ENCODE data around the gene BMP5. TPM values are rescaled to one million over a fixed set of nuclear protein-coding genes. Genes with fewer than 3 reads are reported as not detected.

BMP5 gene
- polyA plus RNA-seq, 3 donors from 2014 or later = not detected

- no peaks in the 10 kb centered on the region for H3K4me1 Mint-ChIP-seq
- no peak for DNase-seq
- H3K4me3 Mint-ChIP-seq = no peak overlapping the region
- no peaks in the 10 kb centered on the region for H3K27me3 Mint-ChIP-seq (ENCODE audit: low read depth in 3 of 3)
- H3K9me3 Mint-ChIP-seq = peaks cover 0 to 14% (median under 1%) of the 10 kb centered on the region in 6 donors
- H3K27ac Mint-ChIP-seq = no peak overlapping the region
- H3K36me3 Mint-ChIP-seq = no peaks in the 10 kb centered on the region
Measured at GRCh38 chr6:55819811-55820210, 55.6 kb downstream of the BMP5 start.

GRCh38 chr6:55818482-55818881, 56.9 kb downstream of the BMP5 start:
- no peaks in the 10 kb centered on the region for H3K27me3 Mint-ChIP-seq (ENCODE audit: low read depth in 3 of 3)
- no peak for DNase-seq
- no peak overlapping the region for H3K27ac Mint-ChIP-seq
- no peaks in the 10 kb centered on the region for H3K36me3 Mint-ChIP-seq
- H3K9me3 Mint-ChIP-seq = peaks cover 0 to 11% (median 2%) of the 10 kb centered on the region in 6 donors
- no peak overlapping the region for H3K4me3 Mint-ChIP-seq
- H3K4me1 Mint-ChIP-seq = no peaks in the 10 kb centered on the region

- Mint-ChIP-seq H3K4me3 (no peak overlapping the region), H3K36me3 (no peaks in the 10 kb centered on the region), H3K27me3 (ENCODE audit: low read depth in 3 of 3) (no peaks in the 10 kb centered on the region), H3K27ac (no peak overlapping the region), H3K9me3 (peaks cover 1 to 8% (median 6%) of the 10 kb centered on the region in 6 donors), H3K4me1 (no peaks in the 10 kb centered on the region)
- no peak for DNase-seq
Measured at GRCh38 chr6:55812509-55812908, 62.9 kb downstream of the BMP5 start.

GRCh38 chr6:55811074-55811473, 64.3 kb downstream of the BMP5 start:
- Mint-ChIP-seq H3K4me3 (no peak overlapping the region), H3K4me1 (no peaks in the 10 kb centered on the region)

GRCh38 chr6:55802259-55802658, 73.1 kb downstream of the BMP5 start:
- H3K9me3 Mint-ChIP-seq = peaks cover 3 to 21% (median 9%) of the 10 kb centered on the region in 6 donors
- no peak overlapping the region for H3K27ac Mint-ChIP-seq
- H3K4me1 Mint-ChIP-seq = no peaks in the 10 kb centered on the region
- DNase-seq = no peak
- no peaks in the 10 kb centered on the region for H3K36me3 Mint-ChIP-seq
- peaks cover 0 to 1% (median 0%) of the 10 kb centered on the region in 3 donors for H3K27me3 Mint-ChIP-seq (ENCODE audit: low read depth in 3 of 3)
- no peak overlapping the region for H3K4me3 Mint-ChIP-seq

More at GRCh38 chr6:55811074-55811473, 64.3 kb downstream of the BMP5 start:
- Mint-ChIP-seq H3K27me3 (ENCODE audit: low read depth in 3 of 3) (no peaks in the 10 kb centered on the region), H3K27ac (no peak overlapping the region), H3K36me3 (no peaks in the 10 kb centered on the region), H3K9me3 (peaks cover 1 to 10% (median 5%) of the 10 kb centered on the region in 6 donors)
- no peak for DNase-seq

GRCh38 chr6:55798571-55798970, 76.8 kb downstream of the BMP5 start:
- DNase-seq = no peak
- peaks cover 6 to 26% (median 12%) of the 10 kb centered on the region in 6 donors for H3K9me3 Mint-ChIP-seq
- no peak overlapping the region for H3K27ac Mint-ChIP-seq
- H3K4me3 Mint-ChIP-seq = no peak overlapping the region
- no peaks in the 10 kb centered on the region for H3K36me3 Mint-ChIP-seq
- H3K4me1 Mint-ChIP-seq = no peaks in the 10 kb centered on the region
- peaks cover 0 to 2% (median 0%) of the 10 kb centered on the region in 3 donors for H3K27me3 Mint-ChIP-seq (ENCODE audit: low read depth in 3 of 3)

- no peaks in the 10 kb centered on the region for H3K4me1 Mint-ChIP-seq
- no peak for DNase-seq
- peaks cover 0 to 3% (median 1%) of the 10 kb centered on the region in 3 donors for H3K27me3 Mint-ChIP-seq (ENCODE audit: low read depth in 3 of 3)
- no peak overlapping the region for H3K27ac Mint-ChIP-seq
- no peak overlapping the region for H3K4me3 Mint-ChIP-seq
- H3K36me3 Mint-ChIP-seq = no peaks in the 10 kb centered on the region
- peaks cover 5 to 34% (median 15%) of the 10 kb centered on the region in 6 donors for H3K9me3 Mint-ChIP-seq
Measured at GRCh38 chr6:55794136-55794812, 81.1 kb downstream of the BMP5 start.

GRCh38 chr6:55785273-55785672, 90.1 kb downstream of the BMP5 start:
- no peak for DNase-seq
- H3K9me3 Mint-ChIP-seq = peaks cover 0 to 14% (median 2%) of the 10 kb centered on the region in 6 donors
- H3K4me3 Mint-ChIP-seq = no peak overlapping the region
- no peaks in the 10 kb centered on the region for H3K36me3 Mint-ChIP-seq
- no peak overlapping the region for H3K27ac Mint-ChIP-seq
- peaks cover 0 to 1% (median 0%) of the 10 kb centered on the region in 3 donors for H3K27me3 Mint-ChIP-seq (ENCODE audit: low read depth in 3 of 3)
- H3K4me1 Mint-ChIP-seq = no peaks in the 10 kb centered on the region

- H3K4me3 Mint-ChIP-seq = no peak overlapping the region
- no peaks in the 10 kb centered on the region for H3K27me3 Mint-ChIP-seq (ENCODE audit: low read depth in 3 of 3)
- H3K27ac Mint-ChIP-seq = no peak overlapping the region
- no peaks in the 10 kb centered on the region for H3K4me1 Mint-ChIP-seq
- peaks cover 0 to 18% (median 8%) of the 10 kb centered on the region in 6 donors for H3K9me3 Mint-ChIP-seq
- no peaks in the 10 kb centered on the region for H3K36me3 Mint-ChIP-seq
- DNase-seq = no peak
Measured at GRCh38 chr6:55782275-55782674, 93.1 kb downstream of the BMP5 start.

- Mint-ChIP-seq H3K27ac (no peak overlapping the region), H3K4me1 (no peaks in the 10 kb centered on the region), H3K9me3 (peaks cover 0 to 30% (median 15%) of the 10 kb centered on the region in 6 donors), H3K27me3 (ENCODE audit: low read depth in 3 of 3) (no peaks in the 10 kb centered on the region), H3K36me3 (no peaks in the 10 kb centered on the region), H3K4me3 (no peak overlapping the region)
- DNase-seq = no peak
Measured at GRCh38 chr6:55778705-55779104, 96.7 kb downstream of the BMP5 start.

- H3K4me3 Mint-ChIP-seq = no peak overlapping the region
- no peaks in the 10 kb centered on the region for H3K36me3 Mint-ChIP-seq
- H3K27ac Mint-ChIP-seq = no peak overlapping the region
- peaks cover 0 to 36% (median 15%) of the 10 kb centered on the region in 6 donors for H3K9me3 Mint-ChIP-seq
- H3K4me1 Mint-ChIP-seq = no peaks in the 10 kb centered on the region
- H3K27me3 Mint-ChIP-seq (ENCODE audit: low read depth in 3 of 3) = no peaks in the 10 kb centered on the region
- no peak for DNase-seq
Measured at GRCh38 chr6:55777469-55777868, 97.9 kb downstream of the BMP5 start.

- DNase-seq = no peak
- Mint-ChIP-seq H3K36me3 (no peaks in the 10 kb centered on the region), H3K27me3 (ENCODE audit: low read depth in 3 of 3) (no peaks in the 10 kb centered on the region), H3K4me1 (no peaks in the 10 kb centered on the region), H3K4me3 (no peak overlapping the region), H3K27ac (no peak overlapping the region), H3K9me3 (peaks cover 0 to 41% (median 15%) of the 10 kb centered on the region in 6 donors)
Measured at GRCh38 chr6:55776113-55776512, 99.3 kb downstream of the BMP5 start.

- peaks cover 0 to 39% (median 14%) of the 10 kb centered on the region in 6 donors for H3K9me3 Mint-ChIP-seq
- H3K27me3 Mint-ChIP-seq (ENCODE audit: low read depth in 3 of 3) = no peaks in the 10 kb centered on the region
- DNase-seq = no peak
- no peaks in the 10 kb centered on the region for H3K36me3 Mint-ChIP-seq
- H3K4me3 Mint-ChIP-seq = no peak overlapping the region
- no peak overlapping the region for H3K27ac Mint-ChIP-seq
- H3K4me1 Mint-ChIP-seq = no peaks in the 10 kb centered on the region
Measured at GRCh38 chr6:55775029-55775318, 100.4 kb downstream of the BMP5 start.

- Mint-ChIP-seq H3K27ac (no peak overlapping the region), H3K4me1 (no peaks in the 10 kb centered on the region), H3K27me3 (ENCODE audit: low read depth in 3 of 3) (no peaks in the 10 kb centered on the region), H3K4me3 (no peak overlapping the region), H3K9me3 (peaks cover 0 to 39% (median 14%) of the 10 kb centered on the region in 6 donors), H3K36me3 (no peaks in the 10 kb centered on the region)
- DNase-seq = no peak
Measured at GRCh38 chr6:55774286-55775028, 100.9 kb downstream of the BMP5 start.

Data from immature natural killer cell (primary cell).